Suppressor macrophage treated with lipopolysaccharide for 1 hour (primary cell): ENCODE results near the gene CTTN.

ENCODE experiments used
- DNase-seq, 3 donors: peaks; one replicate each; pipeline ENCODE4 v3.0.0-alpha.2; 2020 to 2022

CTTN gene

DNA sequence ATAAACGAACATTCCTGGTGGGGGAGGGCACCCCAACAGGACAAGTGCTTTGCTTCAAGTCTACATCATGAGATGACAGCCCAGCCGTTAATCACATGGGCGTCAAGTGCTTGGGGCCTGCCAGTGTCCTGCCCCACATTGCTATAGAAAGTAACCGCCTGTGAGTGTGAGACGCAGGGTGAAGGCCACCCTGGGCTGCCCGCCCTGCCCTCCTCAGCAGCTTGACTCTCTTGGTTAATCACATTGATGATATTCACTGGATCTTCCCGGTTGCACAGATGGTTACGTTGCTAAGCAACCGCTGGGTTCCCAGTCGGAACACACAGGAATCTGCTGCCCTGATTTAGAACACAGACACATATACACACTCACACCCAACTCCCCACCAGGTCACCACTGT, 79.3 kb downstream of the CTTN start:
- DNase-seq, result no peak

DNA sequence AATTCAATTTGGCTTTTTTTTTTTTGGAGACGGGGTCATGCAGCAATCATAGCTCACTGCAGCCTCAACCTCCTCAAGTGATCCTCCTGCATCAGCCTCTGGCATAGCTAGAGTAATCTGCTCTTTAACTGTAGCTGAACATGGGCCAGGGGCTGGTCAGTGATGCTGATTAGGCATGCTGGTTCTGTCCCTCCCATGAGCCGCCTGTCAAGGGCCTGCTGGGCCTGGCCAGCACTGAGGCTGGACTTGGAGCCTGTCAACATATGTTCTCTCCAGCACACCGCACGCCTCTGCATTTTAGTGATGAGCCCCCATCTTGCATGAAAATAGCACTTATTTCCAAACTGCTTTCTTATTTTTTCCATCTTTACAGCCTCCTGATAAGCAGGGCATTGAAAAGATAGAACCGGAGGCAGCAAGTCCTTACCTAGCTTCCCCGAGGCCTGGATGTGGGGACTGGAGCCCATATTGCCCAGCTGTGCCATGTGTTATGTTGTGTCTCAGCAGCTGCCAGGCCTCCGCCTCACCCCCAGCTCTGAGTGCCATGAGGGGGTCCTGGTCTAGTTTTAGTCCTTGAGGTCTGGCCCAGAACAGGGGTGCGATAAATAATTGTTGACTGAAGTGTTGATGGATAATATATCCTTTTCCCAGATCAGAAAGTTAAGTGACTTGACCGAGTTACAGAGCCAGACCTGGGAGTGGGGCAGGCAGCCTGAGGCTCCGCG, 80.0 kb downstream of the CTTN start:
- no peak for DNase-seq

- DNase-seq, result no peak
These were observed 82.4 kb downstream of the CTTN start for GRCh38 chr11:70480711-70481110.

GRCh38 chr11:70481625-70482528, 83.5 kb downstream of the CTTN start:
- DNase-seq, result peak; percentile 28 to 45 (median 35)

DNA sequence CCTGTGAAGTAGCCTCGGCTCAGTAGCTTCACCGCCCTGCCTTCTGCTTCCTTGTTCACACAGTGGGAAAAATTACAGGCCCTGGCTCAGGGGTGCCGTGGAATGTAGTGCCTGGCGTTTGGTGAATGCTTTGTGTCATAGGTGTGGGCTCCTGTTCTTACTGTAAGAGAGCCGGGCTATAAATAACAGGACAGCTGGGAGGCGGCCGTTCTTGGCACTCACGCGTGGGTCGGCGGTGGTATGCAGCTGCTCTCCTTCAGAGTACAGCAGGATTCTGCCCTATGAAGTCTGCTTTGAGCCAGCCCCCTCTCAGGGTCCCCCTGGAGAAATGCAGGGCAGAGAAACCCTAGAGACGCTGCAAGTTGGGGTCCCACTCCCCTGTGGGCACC, 84.2 kb downstream of the CTTN start:
- no peak for DNase-seq

DNA sequence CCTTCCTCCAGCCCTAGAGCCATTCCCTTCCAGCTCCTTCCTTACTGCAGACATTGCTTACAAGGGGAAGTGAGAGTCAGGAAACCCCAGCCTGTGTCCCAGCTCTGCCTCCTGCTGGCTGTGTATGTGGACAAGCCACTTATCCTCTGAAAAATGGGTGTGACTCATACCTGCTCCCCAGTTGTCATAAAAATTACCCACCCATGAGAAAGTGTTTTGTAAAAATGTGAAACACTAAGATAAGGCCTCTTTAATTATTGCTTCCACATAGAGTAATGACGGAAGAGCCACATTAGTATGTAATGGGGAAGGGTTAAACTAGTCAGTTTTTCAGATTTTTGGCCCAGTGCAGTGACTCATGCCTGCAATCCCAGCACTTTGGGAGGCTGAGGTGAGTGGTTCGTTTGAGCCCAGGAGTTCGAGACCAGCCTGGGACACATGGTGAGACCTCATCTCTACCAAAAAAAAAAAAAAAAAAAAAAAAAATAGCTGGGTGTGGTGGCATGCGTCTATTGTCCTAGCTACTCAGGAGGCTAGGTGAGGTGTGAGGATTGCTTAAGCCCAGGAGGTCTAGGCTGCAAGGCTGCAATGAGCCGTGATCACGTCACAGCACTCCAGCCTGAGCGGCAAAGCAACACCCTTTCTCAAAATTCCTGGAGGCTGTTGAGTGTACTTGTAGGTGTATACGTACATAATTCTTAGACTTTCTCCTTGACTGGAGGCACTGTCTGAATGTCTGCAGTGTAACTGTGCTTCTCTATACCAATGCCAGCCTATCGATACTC, 84.9 kb downstream of the CTTN start:
- peak; percentile 92 to 96 (median 95) for DNase-seq

GRCh38 chr11:70483917-70484316, 85.6 kb downstream of the CTTN start:
- no peak for DNase-seq

GRCh38 chr11:70485326-70486025, 87.1 kb downstream of the CTTN start:
- no peak for DNase-seq

GRCh38 chr11:70486026-70486415, 87.7 kb downstream of the CTTN start:
- DNase-seq, result no peak
